GM18873 (cell line): Measurements from ENCODE around the gene RGS6.

ENCODE experiments used
- ATAC-seq: cut with Tn5 transposase; IDR thresholded peaks from one replicate; pipeline ENCODE4 v1.9.1; 2021; ENCODE audit warnings: mild to moderate bottlenecking, moderate library complexity, moderate number of reproducible peaks; ENCODE audit not compliant: unreplicated experiment, low FRiP score

The RGS6 gene

GRCh38 chr14:72594099-72594901, 662.1 kb downstream of the RGS6 start:
- ATAC-seq = no peak

GRCh38 chr14:72595152-72595862, 663.1 kb downstream of the RGS6 start:
- ATAC-seq = no peak

GRCh38 chr14:72597252-72598233, 665.3 kb downstream of the RGS6 start:
- ATAC-seq = no peak

GRCh38 chr14:72598306-72598705, 666.1 kb downstream of the RGS6 start:
- ATAC-seq = peak; percentile 58

GRCh38 chr14:72599579-72600470, 667.6 kb downstream of the RGS6 start:
- ATAC-seq = no peak

GRCh38 chr14:72600551-72601330, 668.5 kb downstream of the RGS6 start:
- ATAC-seq = no peak

- ATAC-seq = no peak
Observed at GRCh38 chr14:72603639-72604038, 671.4 kb downstream of the RGS6 start.

- ATAC-seq = no peak
Observed at GRCh38 chr14:72604133-72604532, 671.9 kb downstream of the RGS6 start.

- ATAC-seq = no peak
Observed at GRCh38 chr14:72605096-72605920, 673.1 kb downstream of the RGS6 start.

- ATAC-seq = no peak
Observed at GRCh38 chr14:72605921-72606220, 673.6 kb downstream of the RGS6 start.

- ATAC-seq = no peak
Observed at GRCh38 chr14:72606879-72607278, 674.6 kb downstream of the RGS6 start.

GRCh38 chr14:72607386-72608130, 675.3 kb downstream of the RGS6 start:
- ATAC-seq = no peak

GRCh38 chr14:72608391-72609204, 676.4 kb downstream of the RGS6 start:
- ATAC-seq = no peak

- ATAC-seq = no peak
Observed at GRCh38 chr14:72609205-72609916, 677.1 kb downstream of the RGS6 start.

- ATAC-seq = no peak
Observed at GRCh38 chr14:72610096-72610830, 678.0 kb downstream of the RGS6 start.

- no peak for ATAC-seq
Observed at GRCh38 chr14:72610831-72611200, 678.6 kb downstream of the RGS6 start.
